GM20431 (cell line): ENCODE measurements around the gene TUFT1.

Source experiments
- in situ Hi-C: fragments of 300-500 bp; cut with MseI, MboI; formaldehyde crosslinking; loops from one replicate; pipeline ENCODE4 v1.15.0; 2020; ENCODE audit warnings: low sequenced_read_pairs; ENCODE audit not compliant: unreplicated experiment

Gene TUFT1, protein sequence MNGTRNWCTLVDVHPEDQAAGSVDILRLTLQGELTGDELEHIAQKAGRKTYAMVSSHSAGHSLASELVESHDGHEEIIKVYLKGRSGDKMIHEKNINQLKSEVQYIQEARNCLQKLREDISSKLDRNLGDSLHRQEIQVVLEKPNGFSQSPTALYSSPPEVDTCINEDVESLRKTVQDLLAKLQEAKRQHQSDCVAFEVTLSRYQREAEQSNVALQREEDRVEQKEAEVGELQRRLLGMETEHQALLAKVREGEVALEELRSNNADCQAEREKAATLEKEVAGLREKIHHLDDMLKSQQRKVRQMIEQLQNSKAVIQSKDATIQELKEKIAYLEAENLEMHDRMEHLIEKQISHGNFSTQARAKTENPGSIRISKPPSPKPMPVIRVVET

GRCh38 chr1:151540021-151540981, at the start of gene TUFT1:
TUFT1 (plus strand) TSS chr1:151540309; CDS start chr1:151540367, 58 bp downstream.
- in situ Hi-C loops, result no loop called here

DNA sequence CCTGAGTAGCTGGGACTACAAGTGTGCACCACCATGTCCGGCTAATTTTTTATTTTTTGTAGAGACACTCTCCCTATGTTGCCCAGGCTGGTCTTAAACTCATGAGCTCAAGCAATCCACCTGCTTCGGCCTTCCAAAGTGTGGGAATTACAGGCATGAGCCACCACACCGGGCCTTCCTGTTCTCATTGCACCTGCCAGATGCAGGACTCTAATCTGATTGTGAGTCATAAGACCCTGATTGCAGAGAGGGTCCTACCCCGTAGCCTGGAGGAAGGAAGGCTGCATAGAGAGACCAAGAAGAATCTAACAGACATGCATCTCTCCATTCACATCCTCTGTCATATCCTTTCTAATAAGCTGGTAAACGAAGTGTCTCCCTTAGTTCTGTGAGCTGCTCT, 48.5 kb upstream of the TUFT1 start:
- in situ Hi-C loops, result no loop called here

DNA sequence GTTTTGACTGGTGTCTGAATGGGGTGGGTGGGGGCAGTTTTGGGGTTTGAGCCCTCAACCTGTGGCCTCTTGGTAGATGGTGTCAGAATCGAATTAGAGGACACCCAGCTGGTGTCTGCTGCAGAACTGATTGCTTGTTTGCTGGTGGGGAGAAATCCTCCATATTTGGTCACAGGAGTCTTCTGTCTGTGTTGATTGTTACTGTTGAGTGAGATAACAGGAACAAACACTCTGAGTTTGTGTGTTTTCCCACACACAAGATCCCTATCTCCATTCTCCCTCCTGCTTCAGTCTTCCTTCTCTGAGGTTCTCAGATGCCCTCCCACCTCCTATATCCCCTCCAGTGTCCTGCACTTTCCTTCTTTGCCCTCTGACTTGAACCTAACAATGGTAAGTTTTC, 48.0 kb upstream of the TUFT1 start:
- in situ Hi-C loops, result no loop called here

DNA sequence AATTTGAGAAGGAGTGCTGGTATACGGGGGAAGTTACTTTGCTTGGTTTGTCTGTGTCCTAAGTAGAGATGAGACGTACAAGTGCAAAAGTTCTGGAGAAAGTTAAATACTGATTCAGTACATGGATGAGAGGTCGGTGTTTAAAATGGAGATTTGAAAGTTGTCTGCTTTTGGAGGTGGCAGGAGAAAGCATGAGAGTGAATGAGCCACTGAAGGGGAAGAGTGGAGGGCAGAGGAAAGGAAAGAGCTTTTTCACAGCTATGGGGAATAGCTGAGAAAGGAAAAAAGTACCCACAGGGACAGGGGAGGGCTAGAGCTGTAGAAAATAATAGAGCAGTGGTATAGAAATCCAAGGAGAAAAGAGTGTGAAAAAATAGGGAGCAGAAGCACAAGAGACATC, 47.1 kb upstream of the TUFT1 start:
- in situ Hi-C loops, result no loop called here

DNA sequence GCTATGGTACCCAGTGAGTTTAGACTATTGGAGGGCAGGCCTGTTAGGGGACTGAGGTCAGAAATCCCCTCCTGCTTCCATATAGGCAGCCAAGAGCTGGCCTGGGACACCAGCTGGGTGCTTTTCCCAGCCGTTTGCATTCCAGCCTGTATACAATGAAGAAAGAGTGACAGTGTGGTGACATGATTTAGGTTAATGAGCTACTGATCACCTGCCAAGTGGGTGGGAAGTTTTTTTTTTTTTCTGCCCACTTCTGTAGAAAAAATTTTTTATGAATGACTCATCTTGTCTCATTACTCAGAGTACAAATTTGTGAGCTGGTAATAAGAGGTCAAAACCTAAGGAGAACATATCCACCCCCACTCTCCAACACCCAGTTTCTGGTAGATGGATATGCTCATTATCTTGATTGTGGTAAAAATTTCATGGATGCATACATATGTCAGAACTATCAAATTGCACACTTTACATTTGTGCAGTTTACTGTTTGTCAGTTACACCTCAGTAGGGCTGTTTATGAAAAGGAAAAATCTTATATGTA, 45.3 kb upstream of the TUFT1 start:
- in situ Hi-C loops, result no loop called here

GRCh38 chr1:151495316-151495715, 44.8 kb upstream of the TUFT1 start:
- in situ Hi-C loops, result no loop called here

DNA sequence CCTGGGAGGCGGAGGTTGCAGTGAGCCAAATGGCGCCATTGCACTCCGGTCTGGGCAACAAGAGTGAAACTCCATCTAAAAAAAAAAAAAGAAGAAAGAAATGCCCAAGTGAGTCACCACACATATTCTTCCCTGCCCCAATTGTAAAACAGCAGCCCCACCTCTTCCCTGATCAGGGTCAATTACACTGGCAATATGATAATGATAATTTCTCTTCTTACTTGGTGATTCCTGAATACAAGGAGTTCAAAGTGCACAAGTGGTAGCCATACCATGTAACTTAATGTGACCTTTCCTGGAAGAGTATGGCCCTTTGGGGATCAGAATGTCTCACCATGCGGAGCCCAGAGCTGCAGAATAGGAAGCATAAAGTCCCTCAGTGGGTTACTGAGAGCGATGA, 40.7 kb upstream of the TUFT1 start:
- in situ Hi-C loops, result no loop called here

- in situ Hi-C loops, result no loop called here
Observed at GRCh38 chr1:151499930-151500329, 40.2 kb upstream of the TUFT1 start.

DNA sequence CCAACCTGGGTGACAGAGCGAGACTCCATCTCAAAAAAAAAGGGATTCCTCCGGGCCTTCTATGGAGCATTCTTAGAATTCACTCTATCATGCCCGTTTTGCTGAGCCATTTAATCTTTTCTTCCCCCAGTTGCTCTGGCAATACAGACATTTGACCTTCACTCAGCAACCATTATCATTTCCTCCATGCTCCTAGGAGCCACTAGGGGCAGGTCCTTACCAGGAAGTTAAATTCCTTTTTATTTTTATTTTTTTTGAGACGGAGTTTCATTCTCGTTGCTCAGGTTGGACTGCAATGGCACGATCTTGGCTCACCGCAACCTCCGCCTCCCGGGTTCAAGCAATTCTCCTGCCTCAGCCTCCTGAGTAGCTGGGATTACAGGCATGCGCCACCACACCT, 38.6 kb upstream of the TUFT1 start:
- in situ Hi-C loops, result no loop called here

DNA sequence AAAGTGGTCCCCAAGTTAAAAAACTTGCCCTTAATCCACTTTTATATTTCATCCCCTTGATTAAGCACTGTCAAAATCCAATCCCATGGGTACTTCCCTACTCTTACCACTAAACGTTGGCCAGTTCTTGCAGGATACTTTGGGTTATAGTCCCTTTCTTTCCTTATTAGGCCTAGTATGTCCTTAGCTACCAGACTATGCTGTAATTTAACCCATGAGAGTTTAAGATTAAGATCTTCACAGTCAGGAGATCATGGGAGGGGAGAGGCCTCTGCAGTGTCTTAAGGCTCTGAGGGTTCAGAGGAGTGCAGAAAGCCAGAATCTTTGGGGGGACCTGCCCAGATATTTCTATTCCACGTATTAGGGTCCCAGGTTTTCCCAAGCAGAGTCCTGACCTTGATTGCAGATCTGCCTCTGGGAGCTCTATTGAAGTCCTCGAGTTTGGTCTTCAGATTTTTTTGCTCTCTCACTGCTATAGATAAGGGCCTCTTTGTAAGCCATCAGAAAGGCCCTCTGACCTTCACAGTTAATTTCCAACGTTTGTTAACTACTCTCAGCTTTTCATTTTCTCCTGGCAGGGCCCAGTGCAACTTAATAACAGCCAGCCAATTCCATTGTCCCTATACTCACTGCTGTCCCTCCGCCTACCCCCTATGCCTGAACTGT, 37.9 kb upstream of the TUFT1 start:
- in situ Hi-C loops, result no loop called here

DNA sequence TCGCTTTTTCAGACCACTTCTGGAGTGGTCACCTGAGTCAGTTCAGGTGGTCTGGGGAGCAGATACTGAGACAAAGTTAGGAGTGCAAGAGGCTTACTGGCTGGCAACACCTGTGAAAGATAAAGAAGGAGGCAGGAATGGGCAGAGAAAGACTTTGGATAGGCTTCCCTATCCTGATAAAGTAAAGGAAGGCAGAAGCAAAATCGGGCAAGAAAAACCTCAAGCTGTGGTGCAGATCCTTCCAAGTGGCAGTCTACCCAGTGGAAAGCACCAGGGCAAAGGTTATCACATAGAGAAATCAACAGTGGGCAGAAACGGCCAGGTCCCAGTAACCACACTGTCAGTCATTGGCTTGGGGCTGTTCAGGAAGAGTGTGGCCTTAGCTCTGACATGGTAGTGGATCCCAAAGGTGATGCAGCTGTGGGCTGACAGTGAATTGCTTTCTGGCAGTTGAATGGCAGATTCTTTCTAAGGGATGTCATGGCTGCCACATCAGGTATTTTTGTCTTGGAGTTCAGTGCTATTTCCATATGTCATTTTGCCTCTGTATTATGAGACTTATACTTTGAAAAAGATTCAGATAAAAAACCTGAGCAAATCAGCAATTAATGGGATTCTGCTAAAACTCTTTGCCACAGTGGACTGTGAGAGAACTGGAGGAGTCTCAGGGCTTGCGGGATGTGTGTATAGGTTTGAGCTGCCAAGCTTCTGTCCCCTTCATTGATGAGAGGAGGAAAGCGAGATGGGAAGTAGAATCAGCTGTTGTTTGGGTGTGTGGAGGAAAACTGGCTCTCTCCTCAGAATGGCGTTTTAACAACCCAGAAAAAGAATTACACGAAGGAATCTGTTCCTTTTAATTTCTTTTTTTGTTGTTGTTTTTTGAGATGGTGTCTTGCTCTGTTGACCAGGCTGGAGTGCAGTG, 37.0 kb upstream of the TUFT1 start:
- in situ Hi-C loops, result no loop called here

- in situ Hi-C loops, result no loop called here
Observed at GRCh38 chr1:151504252-151504651, 35.9 kb upstream of the TUFT1 start.

DNA sequence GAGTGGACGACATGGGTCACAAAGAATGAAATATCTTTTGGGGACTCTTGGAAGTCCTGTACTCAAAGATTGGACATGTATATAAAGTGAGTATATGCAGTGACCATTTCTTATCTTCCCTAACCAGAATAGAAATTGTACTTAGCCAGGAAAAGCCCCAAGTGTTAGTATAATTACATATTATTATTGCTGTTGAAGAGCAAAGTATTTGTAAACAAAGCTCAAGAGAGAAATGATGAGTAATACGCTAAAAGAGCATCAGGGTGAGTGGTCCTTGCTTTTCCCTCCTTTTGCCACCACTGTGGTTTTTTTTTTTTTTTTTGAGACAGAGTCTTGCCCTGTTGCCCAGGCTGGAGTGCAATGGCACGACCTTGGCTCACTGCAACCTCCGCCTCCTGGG, 35.4 kb upstream of the TUFT1 start:
- in situ Hi-C loops, result no loop called here

DNA sequence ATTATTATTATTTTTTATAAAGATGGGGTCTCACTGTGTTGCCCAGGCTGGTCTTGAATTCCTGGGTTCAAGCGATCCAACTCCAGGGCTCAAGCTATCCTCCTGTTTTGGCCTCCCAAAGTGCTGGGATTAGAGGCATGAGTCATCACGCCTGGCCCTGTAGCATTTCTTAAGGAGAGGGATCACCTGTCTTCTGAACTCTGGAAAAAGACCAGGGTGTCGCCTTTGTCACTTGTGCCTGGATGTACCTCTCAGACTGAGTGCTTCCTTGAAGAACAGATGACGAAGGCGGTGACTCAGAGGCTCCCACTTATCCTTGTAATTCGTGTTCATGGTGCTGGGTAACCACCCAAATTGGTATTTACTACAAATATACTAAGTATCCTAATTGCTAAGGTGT, 31.3 kb upstream of the TUFT1 start:
- in situ Hi-C loops, result no loop called here

GRCh38 chr1:151509350-151510019, 30.6 kb upstream of the TUFT1 start:
- in situ Hi-C loops, result no loop called here

DNA sequence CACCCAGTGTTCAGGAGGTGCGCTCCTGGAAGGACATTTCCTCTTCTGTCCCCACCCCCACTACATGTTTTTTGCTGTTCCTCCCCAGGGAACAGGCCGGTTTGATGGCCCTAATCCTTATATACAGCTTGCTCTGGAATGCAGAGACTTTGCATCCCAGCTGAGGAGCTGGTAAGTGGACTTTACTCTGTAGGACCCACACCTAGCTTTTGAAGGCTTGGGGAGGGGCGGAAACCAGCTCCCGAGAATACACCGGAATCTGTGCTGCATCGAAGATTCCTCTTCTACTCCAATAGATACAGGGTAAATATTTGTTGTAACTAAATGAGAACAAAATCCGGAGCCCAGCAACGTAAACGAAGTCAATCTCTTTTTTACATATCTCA, 30.1 kb upstream of the TUFT1 start:
- in situ Hi-C loops, result no loop called here

DNA sequence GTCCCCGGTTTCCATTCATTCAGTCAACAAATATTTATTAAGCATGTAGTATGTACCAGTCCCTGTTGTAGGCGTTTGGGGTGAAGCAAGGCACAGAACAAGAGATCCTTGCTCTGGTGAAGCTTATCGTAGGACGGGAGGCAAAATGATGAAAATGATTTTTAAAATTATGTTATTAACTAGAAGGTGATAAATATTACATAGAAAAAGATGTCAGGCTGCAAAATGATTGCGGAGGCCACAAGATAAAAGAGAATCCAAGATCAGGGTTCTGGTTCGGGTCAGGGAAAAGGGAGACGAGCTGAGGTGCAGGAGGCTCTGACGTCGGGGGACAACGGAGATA, 29.5 kb upstream of the TUFT1 start:
- in situ Hi-C loops, result no loop called here

DNA sequence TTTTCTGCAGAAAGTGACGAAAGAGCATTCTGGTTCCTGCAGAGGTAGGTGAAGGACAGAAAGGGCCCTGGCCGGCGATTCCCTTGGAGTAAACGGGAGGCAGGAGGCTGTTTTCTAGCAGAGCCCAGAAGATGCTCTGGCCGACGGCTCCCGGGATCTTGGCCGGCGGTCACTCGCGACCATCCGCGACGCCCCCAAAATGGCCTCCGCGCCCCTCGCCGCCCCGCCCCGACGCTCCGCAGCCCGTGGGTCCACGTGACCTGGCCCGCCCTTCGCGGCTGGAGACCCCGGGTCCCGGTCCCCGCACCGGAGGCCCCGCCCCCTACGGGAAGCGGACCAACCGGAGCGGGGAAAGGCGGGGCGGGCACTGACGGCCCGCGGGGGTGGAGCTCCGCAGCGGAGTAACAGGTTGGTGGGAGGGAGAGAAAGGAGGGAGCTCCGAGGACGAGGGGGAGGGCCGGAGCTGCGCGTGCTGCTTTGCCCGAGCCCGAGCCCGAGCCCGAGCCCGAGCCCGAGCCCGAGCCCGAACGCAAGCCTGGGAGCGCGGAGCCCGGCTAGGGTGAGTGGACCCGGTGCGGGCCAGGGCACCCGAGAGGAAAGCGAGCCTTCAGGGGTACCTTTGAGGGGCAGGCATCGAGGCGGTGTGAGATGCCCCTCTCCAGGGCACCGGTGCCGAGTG, 29.0 kb upstream of the TUFT1 start, which contains the start of gene CGN:
CGN (plus strand) TSS at position 431 of the 679 bp plus-strand sequence. CDS start 7,133 bp downstream, outside the sequence.
- in situ Hi-C loops, result no loop called here
